K562 (cell line): ENCODE measurements around the gene ZNF74. TPM values are rescaled to one million over a fixed set of nuclear protein-coding genes. Genes with fewer than 3 reads are reported as not detected.
A peak's percentile ranks its signal among the peaks of the same experiment; 100 is the strongest.

Experiments
- EGR1 ChIP-seq: fragments of 450-650 bp; conservative IDR thresholded peaks from 2 replicates; pipeline ENCODE4 v1.6.1; 2017; ENCODE audit warnings: mild to moderate bottlenecking
- HDAC3 ChIP-seq: fragments of 450-650 bp; IDR thresholded peaks from 2 replicates; pipeline ENCODE4 v1.6.1; 2018; ENCODE audit warnings: borderline replicate concordance, mild to moderate bottlenecking, moderate library complexity; ENCODE audit not compliant: partially characterized antibody
- NFYB ChIP-seq: IDR thresholded peaks from 2 replicates; pipeline ENCODE4 v1.6.1; 2011; ENCODE audit warnings: mild to moderate bottlenecking, moderate library complexity; ENCODE audit not compliant: insufficient read length; ENCODE audit errors: extremely low read depth
- POLR2G ChIP-seq: fragments of 200-400 bp; formaldehyde crosslinking; IDR thresholded peaks from 2 replicates; pipeline ENCODE4 v1.6.1; 2017; ENCODE audit warnings: low read depth, mild to moderate bottlenecking, antibody characterized with exemption, low read length, moderate library complexity
- PTBP1 ChIP-seq: fragments of 200-400 bp; formaldehyde crosslinking; IDR thresholded peaks from 2 replicates; pipeline ENCODE4 v1.6.1; 2017; ENCODE audit warnings: low read depth, low read length
- RBM39 ChIP-seq: fragments of 200-400 bp; formaldehyde crosslinking; optimal IDR thresholded peaks from 2 replicates; pipeline ENCODE3; 2018; ENCODE audit warnings: low read depth, low read length
- SIX5 ChIP-seq, 2 experiments: IDR thresholded peaks; 2 replicates each; pipeline ENCODE4 v1.6.1; 2011; ENCODE audit warnings: low read length in 2 of 2, borderline replicate concordance in 1 of 2, low read depth in 1 of 2, mild to moderate bottlenecking in 1 of 2, moderate library complexity in 1 of 2; ENCODE audit not compliant: insufficient read depth in 1 of 2
- WHSC1 ChIP-seq: IDR thresholded peaks from one replicate; pipeline ENCODE4 v1.6.1; 2012; ENCODE audit warnings: low read length, control low read depth, inconsistent platforms
- YBX1 ChIP-seq: fragments of 450-650 bp; IDR thresholded peaks from 2 replicates; pipeline ENCODE4 v1.7.1; 2016; ENCODE audit warnings: mild to moderate bottlenecking
- ZC3H4 ChIP-seq: sonication (generic); formaldehyde crosslinking; IDR thresholded peaks from 2 replicates; pipeline ENCODE4 v1.9.0; 2021; ENCODE audit warnings: missing genetic modification reagents, borderline replicate concordance
- polyA plus RNA-seq, 8 experiments: library from polyadenylated mRNA; depleted of rRNA in 4 of 8; stranded (reverse) in 5 of 8; unstranded in 3 of 8; fragments of >200 nt; fragmentation: Nextera tagmentation in 2 of 8; fragmentation: Illumina TruSeq in 1 of 8; extraction: Ambion mirVana in 2 of 8; extraction: Trizol in 1 of 8; gene quantifications; 2 replicates each; pipeline versions ENCODE4 v1.2.1 to v1.2.3, GENCODE V29; 2011 to 2014; ENCODE audit warnings: inconsistent platforms in 1 of 8, missing spikeins in 1 of 8
- total RNA-seq, 7 experiments: library from RNA; depleted of rRNA in 6 of 7; stranded (reverse); fragments of >200 nt in 6 of 7; fragmentation: Illumina TruSeq in 2 of 7; extraction: Trizol in 2 of 7; gene quantifications; 2 replicates each; pipeline versions ENCODE4 v1.2.1 to v1.2.3, GENCODE V29; 2011 to 2021; ENCODE audit warnings: low replicate concordance in 1 of 7
- TF ChIP-seq, protein P1 (sequence below): fragments of 150-350 bp; IDR thresholded peaks from 2 replicates; pipeline ENCODE4 v1.6.1; 2014; ENCODE audit warnings: low read depth, mild to moderate bottlenecking, low read length, borderline replicate concordance
- TF ChIP-seq, protein P2 (sequence below): fragments of 250-450 bp; sonication (Bioruptor Pico); IDR thresholded peaks from 2 replicates; pipeline ENCODE4 v1.4.0; 2020
- TF ChIP-seq, protein P3 (sequence below), 3 experiments: fragments of 200-800 bp in 1 of 3; fragments of 250-450 bp in 1 of 3; fragments of 450-650 bp in 1 of 3; sonication (Bioruptor Pico) in 1 of 3; sonication (Bioruptor generic) in 1 of 3; formaldehyde crosslinking in 1 of 3; IDR thresholded peaks; 2 replicates each; pipeline versions ENCODE4 v1.6.1 to v1.8.0; 2016 to 2022; ENCODE audit warnings: mild to moderate bottlenecking in 2 of 3, missing genetic modification characterization in 2 of 3, missing compliant biosample characterization in 1 of 3, moderate library complexity in 1 of 3

ZNF74 gene
- total and polyA plus RNA-seq, 9 of the 15 experiments (the other 6 are each of a cell fraction or from before 2014, with no cell fraction given): 2.4 to 53.5 (median 31.5) TPM

DNA sequence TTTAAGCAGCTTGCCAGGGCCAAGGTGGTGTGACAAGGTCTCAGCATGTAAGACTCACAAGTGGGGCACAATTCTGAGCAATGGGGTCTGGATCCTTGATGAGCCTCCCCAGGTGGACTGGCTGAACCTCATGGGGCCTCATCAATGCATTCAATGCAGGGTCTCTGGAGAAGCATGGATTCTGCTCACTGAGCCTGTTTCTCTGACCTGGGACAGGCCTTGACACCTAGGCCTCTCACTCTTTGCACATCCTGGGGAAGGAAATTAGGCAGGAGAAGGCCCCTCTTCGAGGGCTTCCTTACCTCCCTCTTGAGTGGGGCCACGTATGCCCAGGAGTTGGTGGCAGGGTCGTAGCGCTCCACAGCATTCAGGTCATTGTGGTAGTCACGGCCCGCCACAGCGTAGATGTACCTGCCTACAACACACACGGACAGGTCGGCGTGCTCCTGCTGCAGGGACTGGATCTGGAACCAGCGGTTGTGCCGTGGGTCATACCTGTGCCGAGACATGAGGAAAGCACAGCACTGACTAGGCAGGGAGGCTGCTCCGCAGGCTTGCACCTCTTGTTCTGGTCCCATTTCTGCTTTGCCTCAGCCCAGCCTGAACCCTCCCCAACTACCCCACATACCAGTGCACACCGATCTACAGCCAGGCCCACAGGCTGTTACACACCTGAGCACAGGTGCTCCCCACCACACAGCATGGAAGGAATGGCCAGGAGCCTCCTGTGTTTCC, 63.7 kb downstream of the ZNF74 start (continued):
- TF ChIP-seq PTBP1 (no peak), SIX5 (IDR thresholded peaks at IDR 0.05; ENCODE audit: borderline replicate concordance in 1 of 2, insufficient read depth in 1 of 2, low read depth in 1 of 2, low read length in 2 of 2) (no peak), POLR2G (peak; percentile 52), NFYB (no peak), WHSC1 (peak; percentile 76), ZC3H4 (CRISPR knock-in tag) (peak; percentile 80; the same call in 1 of the 2 replicates), YBX1 (no peak), EGR1 (no peak), RBM39 (no peak), HDAC3 (no peak)
- TF ChIP-seq, protein P1, sequence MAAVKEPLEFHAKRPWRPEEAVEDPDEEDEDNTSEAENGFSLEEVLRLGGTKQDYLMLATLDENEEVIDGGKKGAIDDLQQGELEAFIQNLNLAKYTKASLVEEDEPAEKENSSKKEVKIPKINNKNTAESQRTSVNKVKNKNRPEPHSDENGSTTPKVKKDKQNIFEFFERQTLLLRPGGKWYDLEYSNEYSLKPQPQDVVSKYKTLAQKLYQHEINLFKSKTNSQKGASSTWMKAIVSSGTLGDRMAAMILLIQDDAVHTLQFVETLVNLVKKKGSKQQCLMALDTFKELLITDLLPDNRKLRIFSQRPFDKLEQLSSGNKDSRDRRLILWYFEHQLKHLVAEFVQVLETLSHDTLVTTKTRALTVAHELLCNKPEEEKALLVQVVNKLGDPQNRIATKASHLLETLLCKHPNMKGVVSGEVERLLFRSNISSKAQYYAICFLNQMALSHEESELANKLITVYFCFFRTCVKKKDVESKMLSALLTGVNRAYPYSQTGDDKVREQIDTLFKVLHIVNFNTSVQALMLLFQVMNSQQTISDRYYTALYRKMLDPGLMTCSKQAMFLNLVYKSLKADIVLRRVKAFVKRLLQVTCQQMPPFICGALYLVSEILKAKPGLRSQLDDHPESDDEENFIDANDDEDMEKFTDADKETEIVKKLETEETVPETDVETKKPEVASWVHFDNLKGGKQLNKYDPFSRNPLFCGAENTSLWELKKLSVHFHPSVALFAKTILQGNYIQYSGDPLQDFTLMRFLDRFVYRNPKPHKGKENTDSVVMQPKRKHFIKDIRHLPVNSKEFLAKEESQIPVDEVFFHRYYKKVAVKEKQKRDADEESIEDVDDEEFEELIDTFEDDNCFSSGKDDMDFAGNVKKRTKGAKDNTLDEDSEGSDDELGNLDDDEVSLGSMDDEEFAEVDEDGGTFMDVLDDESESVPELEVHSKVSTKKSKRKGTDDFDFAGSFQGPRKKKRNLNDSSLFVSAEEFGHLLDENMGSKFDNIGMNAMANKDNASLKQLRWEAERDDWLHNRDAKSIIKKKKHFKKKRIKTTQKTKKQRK: no peak
- TF ChIP-seq, protein P2, sequence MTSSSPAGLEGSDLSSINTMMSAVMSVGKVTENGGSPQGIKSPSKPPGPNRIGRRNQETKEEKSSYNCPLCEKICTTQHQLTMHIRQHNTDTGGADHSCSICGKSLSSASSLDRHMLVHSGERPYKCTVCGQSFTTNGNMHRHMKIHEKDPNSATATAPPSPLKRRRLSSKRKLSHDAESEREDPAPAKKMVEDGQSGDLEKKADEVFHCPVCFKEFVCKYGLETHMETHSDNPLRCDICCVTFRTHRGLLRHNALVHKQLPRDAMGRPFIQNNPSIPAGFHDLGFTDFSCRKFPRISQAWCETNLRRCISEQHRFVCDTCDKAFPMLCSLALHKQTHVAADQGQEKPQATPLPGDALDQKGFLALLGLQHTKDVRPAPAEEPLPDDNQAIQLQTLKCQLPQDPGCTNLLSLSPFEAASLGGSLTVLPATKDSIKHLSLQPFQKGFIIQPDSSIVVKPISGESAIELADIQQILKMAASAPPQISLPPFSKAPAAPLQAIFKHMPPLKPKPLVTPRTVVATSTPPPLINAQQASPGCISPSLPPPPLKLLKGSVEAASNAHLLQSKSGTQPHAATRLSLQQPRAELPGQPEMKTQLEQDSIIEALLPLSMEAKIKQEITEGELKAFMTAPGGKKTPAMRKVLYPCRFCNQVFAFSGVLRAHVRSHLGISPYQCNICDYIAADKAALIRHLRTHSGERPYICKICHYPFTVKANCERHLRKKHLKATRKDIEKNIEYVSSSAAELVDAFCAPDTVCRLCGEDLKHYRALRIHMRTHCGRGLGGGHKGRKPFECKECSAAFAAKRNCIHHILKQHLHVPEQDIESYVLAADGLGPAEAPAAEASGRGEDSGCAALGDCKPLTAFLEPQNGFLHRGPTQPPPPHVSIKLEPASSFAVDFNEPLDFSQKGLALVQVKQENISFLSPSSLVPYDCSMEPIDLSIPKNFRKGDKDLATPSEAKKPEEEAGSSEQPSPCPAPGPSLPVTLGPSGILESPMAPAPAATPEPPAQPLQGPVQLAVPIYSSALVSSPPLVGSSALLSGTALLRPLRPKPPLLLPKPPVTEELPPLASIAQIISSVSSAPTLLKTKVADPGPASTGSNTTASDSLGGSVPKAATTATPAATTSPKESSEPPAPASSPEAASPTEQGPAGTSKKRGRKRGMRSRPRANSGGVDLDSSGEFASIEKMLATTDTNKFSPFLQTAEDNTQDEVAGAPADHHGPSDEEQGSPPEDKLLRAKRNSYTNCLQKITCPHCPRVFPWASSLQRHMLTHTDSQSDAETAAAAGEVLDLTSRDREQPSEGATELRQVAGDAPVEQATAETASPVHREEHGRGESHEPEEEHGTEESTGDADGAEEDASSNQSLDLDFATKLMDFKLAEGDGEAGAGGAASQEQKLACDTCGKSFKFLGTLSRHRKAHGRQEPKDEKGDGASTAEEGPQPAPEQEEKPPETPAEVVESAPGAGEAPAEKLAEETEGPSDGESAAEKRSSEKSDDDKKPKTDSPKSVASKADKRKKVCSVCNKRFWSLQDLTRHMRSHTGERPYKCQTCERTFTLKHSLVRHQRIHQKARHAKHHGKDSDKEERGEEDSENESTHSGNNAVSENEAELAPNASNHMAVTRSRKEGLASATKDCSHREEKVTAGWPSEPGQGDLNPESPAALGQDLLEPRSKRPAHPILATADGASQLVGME: no peak
- TF ChIP-seq, protein P3, sequence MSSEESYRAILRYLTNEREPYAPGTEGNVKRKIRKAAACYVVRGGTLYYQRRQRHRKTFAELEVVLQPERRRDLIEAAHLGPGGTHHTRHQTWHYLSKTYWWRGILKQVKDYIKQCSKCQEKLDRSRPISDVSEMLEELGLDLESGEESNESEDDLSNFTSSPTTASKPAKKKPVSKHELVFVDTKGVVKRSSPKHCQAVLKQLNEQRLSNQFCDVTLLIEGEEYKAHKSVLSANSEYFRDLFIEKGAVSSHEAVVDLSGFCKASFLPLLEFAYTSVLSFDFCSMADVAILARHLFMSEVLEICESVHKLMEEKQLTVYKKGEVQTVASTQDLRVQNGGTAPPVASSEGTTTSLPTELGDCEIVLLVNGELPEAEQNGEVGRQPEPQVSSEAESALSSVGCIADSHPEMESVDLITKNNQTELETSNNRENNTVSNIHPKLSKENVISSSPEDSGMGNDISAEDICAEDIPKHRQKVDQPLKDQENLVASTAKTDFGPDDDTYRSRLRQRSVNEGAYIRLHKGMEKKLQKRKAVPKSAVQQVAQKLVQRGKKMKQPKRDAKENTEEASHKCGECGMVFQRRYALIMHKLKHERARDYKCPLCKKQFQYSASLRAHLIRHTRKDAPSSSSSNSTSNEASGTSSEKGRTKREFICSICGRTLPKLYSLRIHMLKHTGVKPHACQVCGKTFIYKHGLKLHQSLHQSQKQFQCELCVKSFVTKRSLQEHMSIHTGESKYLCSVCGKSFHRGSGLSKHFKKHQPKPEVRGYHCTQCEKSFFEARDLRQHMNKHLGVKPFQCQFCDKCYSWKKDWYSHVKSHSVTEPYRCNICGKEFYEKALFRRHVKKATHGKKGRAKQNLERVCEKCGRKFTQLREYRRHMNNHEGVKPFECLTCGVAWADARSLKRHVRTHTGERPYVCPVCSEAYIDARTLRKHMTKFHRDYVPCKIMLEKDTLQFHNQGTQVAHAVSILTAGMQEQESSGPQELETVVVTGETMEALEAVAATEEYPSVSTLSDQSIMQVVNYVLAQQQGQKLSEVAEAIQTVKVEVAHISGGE (CRISPR knock-in tag; IDR thresholded peaks at IDR 0.05): no peak
